H1 (cell line): ENCODE data around the gene ZNF512B. TPM values are rescaled to one million over a fixed set of nuclear protein-coding genes. Genes with fewer than 3 reads are reported as not detected.

Source experiments
- polyA plus RNA-seq, 7 experiments: library from polyadenylated mRNA; depleted of rRNA in 3 of 7; stranded (reverse) in 5 of 7; unstranded in 2 of 7; fragments of >200 nt in 5 of 7; fragments of 200-250 nt in 2 of 7; gene quantifications; 1 replicate in 5 of 7; 2 replicates in 1 of 7; 4 replicates in 1 of 7; pipeline versions ENCODE4 v1.2.1 to v1.2.3, GENCODE V29; 2011 to 2013; ENCODE audit warnings: missing spikeins in 2 of 7, mixed read lengths in 2 of 7
- total RNA-seq: library from RNA; stranded (reverse); fragmentation: NEBNext Ultra II Directional; extraction: Animal tissue kit (Norgen Biotek cat#: 25700); gene quantifications from 2 replicates; pipeline ENCODE4 v1.2.1, GENCODE V29; 2021
- TF ChIP-seq, protein P1 (sequence below): fragments of 300-600 bp; sonication (generic); IDR thresholded peaks from 2 replicates; pipeline ENCODE4 v1.7.1; 2012; ENCODE audit warnings: low read length, moderate library complexity, mild to moderate bottlenecking, inconsistent platforms; ENCODE audit not compliant: insufficient replicate concordance

Gene ZNF512B
- total and polyA plus RNA-seq, 2 of the 8 experiments (the other 6 are each of a cell fraction or from before 2014, with no cell fraction given), result 7.3 to 26.6 TPM

DNA sequence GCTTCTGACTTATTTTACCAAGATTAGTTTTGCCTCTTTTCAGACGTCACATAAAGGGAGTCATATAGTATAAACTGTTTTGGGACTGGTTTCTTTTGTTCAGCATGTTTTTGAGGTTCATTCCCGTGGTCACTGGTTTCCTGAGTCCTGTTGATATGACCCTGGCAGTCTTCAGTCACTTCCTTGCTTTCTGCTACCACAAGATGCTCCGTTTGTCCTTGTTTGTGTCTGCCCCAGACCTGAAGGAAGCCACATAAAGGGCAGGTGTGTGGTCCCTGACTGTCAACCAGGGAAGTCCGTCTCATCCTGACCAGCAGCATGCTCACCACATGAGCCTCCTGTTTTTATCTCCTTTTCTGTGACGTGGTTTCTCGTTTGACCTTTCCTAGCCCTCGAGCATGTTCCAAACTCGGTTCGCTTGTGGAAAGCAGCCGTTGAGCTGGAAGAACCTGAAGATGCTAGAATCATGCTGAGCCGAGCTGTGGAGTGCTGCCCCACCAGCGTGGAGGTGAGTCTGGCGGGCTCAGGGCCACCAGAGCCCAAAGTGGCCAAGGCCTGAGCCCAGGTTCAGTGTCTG is 40.2 kb upstream of the ZNF512B start (continued):
- TF ChIP-seq, protein P1, sequence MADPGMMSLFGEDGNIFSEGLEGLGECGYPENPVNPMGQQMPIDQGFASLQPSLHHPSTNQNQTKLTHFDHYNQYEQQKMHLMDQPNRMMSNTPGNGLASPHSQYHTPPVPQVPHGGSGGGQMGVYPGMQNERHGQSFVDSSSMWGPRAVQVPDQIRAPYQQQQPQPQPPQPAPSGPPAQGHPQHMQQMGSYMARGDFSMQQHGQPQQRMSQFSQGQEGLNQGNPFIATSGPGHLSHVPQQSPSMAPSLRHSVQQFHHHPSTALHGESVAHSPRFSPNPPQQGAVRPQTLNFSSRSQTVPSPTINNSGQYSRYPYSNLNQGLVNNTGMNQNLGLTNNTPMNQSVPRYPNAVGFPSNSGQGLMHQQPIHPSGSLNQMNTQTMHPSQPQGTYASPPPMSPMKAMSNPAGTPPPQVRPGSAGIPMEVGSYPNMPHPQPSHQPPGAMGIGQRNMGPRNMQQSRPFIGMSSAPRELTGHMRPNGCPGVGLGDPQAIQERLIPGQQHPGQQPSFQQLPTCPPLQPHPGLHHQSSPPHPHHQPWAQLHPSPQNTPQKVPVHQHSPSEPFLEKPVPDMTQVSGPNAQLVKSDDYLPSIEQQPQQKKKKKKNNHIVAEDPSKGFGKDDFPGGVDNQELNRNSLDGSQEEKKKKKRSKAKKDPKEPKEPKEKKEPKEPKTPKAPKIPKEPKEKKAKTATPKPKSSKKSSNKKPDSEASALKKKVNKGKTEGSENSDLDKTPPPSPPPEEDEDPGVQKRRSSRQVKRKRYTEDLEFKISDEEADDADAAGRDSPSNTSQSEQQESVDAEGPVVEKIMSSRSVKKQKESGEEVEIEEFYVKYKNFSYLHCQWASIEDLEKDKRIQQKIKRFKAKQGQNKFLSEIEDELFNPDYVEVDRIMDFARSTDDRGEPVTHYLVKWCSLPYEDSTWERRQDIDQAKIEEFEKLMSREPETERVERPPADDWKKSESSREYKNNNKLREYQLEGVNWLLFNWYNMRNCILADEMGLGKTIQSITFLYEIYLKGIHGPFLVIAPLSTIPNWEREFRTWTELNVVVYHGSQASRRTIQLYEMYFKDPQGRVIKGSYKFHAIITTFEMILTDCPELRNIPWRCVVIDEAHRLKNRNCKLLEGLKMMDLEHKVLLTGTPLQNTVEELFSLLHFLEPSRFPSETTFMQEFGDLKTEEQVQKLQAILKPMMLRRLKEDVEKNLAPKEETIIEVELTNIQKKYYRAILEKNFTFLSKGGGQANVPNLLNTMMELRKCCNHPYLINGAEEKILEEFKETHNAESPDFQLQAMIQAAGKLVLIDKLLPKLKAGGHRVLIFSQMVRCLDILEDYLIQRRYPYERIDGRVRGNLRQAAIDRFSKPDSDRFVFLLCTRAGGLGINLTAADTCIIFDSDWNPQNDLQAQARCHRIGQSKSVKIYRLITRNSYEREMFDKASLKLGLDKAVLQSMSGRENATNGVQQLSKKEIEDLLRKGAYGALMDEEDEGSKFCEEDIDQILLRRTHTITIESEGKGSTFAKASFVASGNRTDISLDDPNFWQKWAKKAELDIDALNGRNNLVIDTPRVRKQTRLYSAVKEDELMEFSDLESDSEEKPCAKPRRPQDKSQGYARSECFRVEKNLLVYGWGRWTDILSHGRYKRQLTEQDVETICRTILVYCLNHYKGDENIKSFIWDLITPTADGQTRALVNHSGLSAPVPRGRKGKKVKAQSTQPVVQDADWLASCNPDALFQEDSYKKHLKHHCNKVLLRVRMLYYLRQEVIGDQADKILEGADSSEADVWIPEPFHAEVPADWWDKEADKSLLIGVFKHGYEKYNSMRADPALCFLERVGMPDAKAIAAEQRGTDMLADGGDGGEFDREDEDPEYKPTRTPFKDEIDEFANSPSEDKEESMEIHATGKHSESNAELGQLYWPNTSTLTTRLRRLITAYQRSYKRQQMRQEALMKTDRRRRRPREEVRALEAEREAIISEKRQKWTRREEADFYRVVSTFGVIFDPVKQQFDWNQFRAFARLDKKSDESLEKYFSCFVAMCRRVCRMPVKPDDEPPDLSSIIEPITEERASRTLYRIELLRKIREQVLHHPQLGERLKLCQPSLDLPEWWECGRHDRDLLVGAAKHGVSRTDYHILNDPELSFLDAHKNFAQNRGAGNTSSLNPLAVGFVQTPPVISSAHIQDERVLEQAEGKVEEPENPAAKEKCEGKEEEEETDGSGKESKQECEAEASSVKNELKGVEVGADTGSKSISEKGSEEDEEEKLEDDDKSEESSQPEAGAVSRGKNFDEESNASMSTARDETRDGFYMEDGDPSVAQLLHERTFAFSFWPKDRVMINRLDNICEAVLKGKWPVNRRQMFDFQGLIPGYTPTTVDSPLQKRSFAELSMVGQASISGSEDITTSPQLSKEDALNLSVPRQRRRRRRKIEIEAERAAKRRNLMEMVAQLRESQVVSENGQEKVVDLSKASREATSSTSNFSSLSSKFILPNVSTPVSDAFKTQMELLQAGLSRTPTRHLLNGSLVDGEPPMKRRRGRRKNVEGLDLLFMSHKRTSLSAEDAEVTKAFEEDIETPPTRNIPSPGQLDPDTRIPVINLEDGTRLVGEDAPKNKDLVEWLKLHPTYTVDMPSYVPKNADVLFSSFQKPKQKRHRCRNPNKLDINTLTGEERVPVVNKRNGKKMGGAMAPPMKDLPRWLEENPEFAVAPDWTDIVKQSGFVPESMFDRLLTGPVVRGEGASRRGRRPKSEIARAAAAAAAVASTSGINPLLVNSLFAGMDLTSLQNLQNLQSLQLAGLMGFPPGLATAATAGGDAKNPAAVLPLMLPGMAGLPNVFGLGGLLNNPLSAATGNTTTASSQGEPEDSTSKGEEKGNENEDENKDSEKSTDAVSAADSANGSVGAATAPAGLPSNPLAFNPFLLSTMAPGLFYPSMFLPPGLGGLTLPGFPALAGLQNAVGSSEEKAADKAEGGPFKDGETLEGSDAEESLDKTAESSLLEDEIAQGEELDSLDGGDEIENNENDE, result no peak
